GM18867 (cell line): ENCODE measurements around the gene LMCD1.

ENCODE experiments used
- ATAC-seq: cut with Tn5 transposase; IDR thresholded peaks from one replicate; pipeline ENCODE4 v1.9.1; 2021; ENCODE audit warnings: mild to moderate bottlenecking, moderate library complexity; ENCODE audit not compliant: unreplicated experiment

Gene LMCD1

GRCh38 chr3:8482960-8483665 lies 18.5 kb upstream of the LMCD1 start:
- no peak for ATAC-seq

- ATAC-seq = no peak
These were observed 17.0 kb upstream of the LMCD1 start for GRCh38 chr3:8484409-8485140.

GRCh38 chr3:8485141-8485870 lies 16.3 kb upstream of the LMCD1 start:
- no peak for ATAC-seq

- no peak for ATAC-seq
These were observed 15.7 kb upstream of the LMCD1 start for GRCh38 chr3:8485943-8486342.

- ATAC-seq = no peak
These were observed 15.2 kb upstream of the LMCD1 start for GRCh38 chr3:8486434-8486833.

GRCh38 chr3:8486936-8487335 lies 14.7 kb upstream of the LMCD1 start:
- ATAC-seq = no peak

GRCh38 chr3:8488411-8488810 lies 13.2 kb upstream of the LMCD1 start:
- no peak for ATAC-seq

- no peak for ATAC-seq
These were observed 12.7 kb upstream of the LMCD1 start for GRCh38 chr3:8488877-8489276.

GRCh38 chr3:8489278-8489792 lies 12.3 kb upstream of the LMCD1 start:
- ATAC-seq = no peak

GRCh38 chr3:8490079-8490552 lies 11.5 kb upstream of the LMCD1 start:
- no peak for ATAC-seq

- ATAC-seq = no peak
These were observed 10.1 kb upstream of the LMCD1 start for GRCh38 chr3:8491271-8492144.

GRCh38 chr3:8492744-8493511 lies 8.7 kb upstream of the LMCD1 start:
- no peak for ATAC-seq

- no peak for ATAC-seq
These were observed 7.9 kb upstream of the LMCD1 start for GRCh38 chr3:8493744-8494143.

GRCh38 chr3:8494327-8494726 lies 7.3 kb upstream of the LMCD1 start:
- ATAC-seq = no peak

- ATAC-seq = no peak
These were observed 4.0 kb upstream of the LMCD1 start for GRCh38 chr3:8497582-8497981.

GRCh38 chr3:8499181-8499611 lies 2.4 kb upstream of the LMCD1 start:
- ATAC-seq = no peak

GRCh38 chr3:8500319-8500988 lies 1.2 kb upstream of the LMCD1 start:
- no peak for ATAC-seq

- no peak for ATAC-seq
These were observed 643 bp upstream of the LMCD1 start for GRCh38 chr3:8500989-8501370.

GRCh38 chr3:8503461-8503860 lies 1.8 kb downstream of the LMCD1 start:
- ATAC-seq = no peak
